ENCODE measurements around the gene DIPK1C.

Gene DIPK1C

GRCh38 chr18:74422541-74422940 is 34.6 kb downstream of the DIPK1C start:
- TF ChIP-seq CTCF (IDR thresholded peaks at IDR 0.05; ENCODE audit: control extremely low read depth, extremely low read depth, low read depth, missing control alignments) = no peak
- POLR2A ChIA-PET = no interaction called here
- no peak for DNase-seq (ENCODE audit: extremely low spot score)
- CTCF ChIA-PET = interaction anchor here (1.2 to 1.3 kb wide), 2 partner anchors 10 to 11 kb away, joined by 3 read pairs; no protein-coding TSS in a partner anchor

GRCh38 chr18:74420926-74421325 is 36.2 kb downstream of the DIPK1C start:
- ChIA-PET CTCF (no interaction called here), POLR2A (no interaction called here)
- TF ChIP-seq CTCF (IDR thresholded peaks at IDR 0.05; ENCODE audit: control extremely low read depth, extremely low read depth, low read depth, missing control alignments) = no peak
- DNase-seq (ENCODE audit: extremely low spot score) = no peak

GRCh38 chr18:74420481-74420880 is 36.6 kb downstream of the DIPK1C start:
- TF ChIP-seq CTCF (IDR thresholded peaks at IDR 0.05; ENCODE audit: control extremely low read depth, extremely low read depth, low read depth, missing control alignments) = no peak
- POLR2A ChIA-PET = no interaction called here
- CTCF ChIA-PET = no interaction called here
- DNase-seq (ENCODE audit: extremely low spot score) = no peak

GRCh38 chr18:74419761-74420160 is 37.3 kb downstream of the DIPK1C start:
- DNase-seq (ENCODE audit: extremely low spot score) = no peak
- CTCF ChIA-PET = interaction anchor here (1.0 to 1.1 kb wide), 3 partner anchors 11 to 21 kb away, joined by 3 to 4 read pairs (median 3); no protein-coding TSS in a partner anchor
- POLR2A ChIA-PET = no interaction called here

GRCh38 chr18:74418023-74418422 is 39.1 kb downstream of the DIPK1C start:
- ChIA-PET CTCF (no interaction called here), POLR2A (no interaction called here)
- no peak for DNase-seq (ENCODE audit: extremely low spot score)
- no peak for TF ChIP-seq CTCF (IDR thresholded peaks at IDR 0.05; ENCODE audit: control extremely low read depth, extremely low read depth, low read depth, missing control alignments)

More at GRCh38 chr18:74419761-74420160, 37.3 kb downstream of the DIPK1C start:
- TF ChIP-seq CTCF (IDR thresholded peaks at IDR 0.05; ENCODE audit: control extremely low read depth, extremely low read depth, low read depth, missing control alignments) = no peak

GRCh38 chr18:74416124-74416523 is 41.0 kb downstream of the DIPK1C start:
- no peak for DNase-seq (ENCODE audit: extremely low spot score)
- ChIA-PET POLR2A (no interaction called here), CTCF (interaction anchor here (0.6 kb wide), 1 partner anchor 8 kb away, joined by 3 read pairs; no protein-coding TSS in a partner anchor)
- no peak for TF ChIP-seq CTCF (IDR thresholded peaks at IDR 0.05; ENCODE audit: control extremely low read depth, extremely low read depth, low read depth, missing control alignments)
